PC-3 (cell line): ENCODE data around the gene CD248.

Experiments used
- CTCF ChIP-seq: fragments of 300-600 bp; sonication (generic); conservative IDR thresholded peaks from 2 replicates; pipeline ENCODE4 v1.5.1; 2017; ENCODE audit warnings: antibody characterized with exemption, low read depth, mild to moderate bottlenecking, low read length
- EZH2 ChIP-seq: fragments of 300-600 bp; sonication (generic); IDR thresholded peaks from one replicate; pipeline ENCODE4 v1.6.1; 2017; ENCODE audit warnings: antibody characterized with exemption, mild to moderate bottlenecking, low read length; ENCODE audit not compliant: unreplicated experiment
- EZH2phosphoT487 ChIP-seq: fragments of 300-600 bp; sonication (generic); IDR thresholded peaks from 2 replicates; pipeline ENCODE4 v1.6.1; 2018; ENCODE audit warnings: mild to moderate bottlenecking, antibody characterized with exemption, low read length, borderline replicate concordance

DNA sequence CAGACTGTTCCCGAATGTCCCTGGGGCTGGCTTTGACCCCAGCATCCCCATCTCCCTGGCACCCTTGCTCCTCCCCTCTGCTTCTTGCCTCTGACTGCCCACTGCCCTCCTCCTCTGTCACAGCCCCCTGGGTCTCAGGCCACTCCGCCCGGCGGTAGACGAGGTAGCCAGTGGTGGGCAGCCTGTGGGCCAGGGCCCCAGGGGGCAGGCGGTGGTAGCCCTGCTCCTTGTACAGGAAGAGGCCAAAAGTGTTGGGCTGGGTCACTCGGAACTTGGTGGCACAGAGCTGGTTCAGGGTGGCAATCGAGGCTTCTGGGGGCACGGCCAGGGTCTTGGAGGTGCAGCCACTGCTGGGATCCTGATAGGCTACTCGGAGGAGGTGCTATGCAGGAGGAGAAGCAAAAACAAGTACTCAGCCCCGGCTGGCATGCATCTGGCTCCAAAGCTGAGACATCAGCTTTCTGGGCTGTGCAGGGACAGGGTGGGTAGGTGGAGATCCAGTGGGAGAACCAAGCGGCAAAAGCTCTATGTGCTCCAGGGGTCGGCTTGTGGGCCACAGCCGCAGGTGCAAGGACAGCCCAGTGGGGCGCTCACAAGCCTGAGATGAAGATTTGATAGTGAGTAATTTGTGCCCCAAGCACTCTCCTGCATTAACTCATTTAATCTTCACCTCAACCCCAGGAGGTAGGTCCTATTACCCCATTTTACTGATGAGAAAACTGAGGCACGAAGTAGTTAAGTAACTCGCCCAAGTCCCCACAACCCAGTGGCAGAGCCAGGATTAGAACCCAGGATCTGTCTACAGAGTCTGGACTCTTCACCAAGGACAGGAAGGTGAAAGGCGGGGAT, 15.8 kb upstream of the CD248 start:
- TF ChIP-seq CTCF (no peak), EZH2phosphoT487 (no peak), EZH2 (no peak)
